Stimulated activated CD4-positive, alpha-beta T cell treated with anti-CD3 and anti-CD28 coated beads, Interleukin-12 subunit alpha, Interleukin-12 subunit beta, amount 100 ng/mL, for 48 hours (primary cell): ENCODE measurements around the gene RNF169.
A peak's percentile ranks its signal among the peaks of the same experiment; 100 is the strongest.

Experiments
- DNase-seq, 3 donors: peaks; one replicate each; pipeline ENCODE4 v3.0.0-alpha.2; 2020; ENCODE audit warnings: low read depth in 2 of 3, low spot score in 1 of 3

Gene RNF169

GRCh38 chr11:74768172-74768651 lies 19.6 kb downstream of the RNF169 start:
- peak; percentile 17 to 51 (median 32) for DNase-seq

GRCh38 chr11:74769055-74769707 lies 20.5 kb downstream of the RNF169 start:
- no peak for DNase-seq

- no peak for DNase-seq
These were observed 21.8 kb downstream of the RNF169 start for GRCh38 chr11:74770456-74770855.

GRCh38 chr11:74771139-74771538 lies 22.5 kb downstream of the RNF169 start:
- DNase-seq, result no peak

DNA sequence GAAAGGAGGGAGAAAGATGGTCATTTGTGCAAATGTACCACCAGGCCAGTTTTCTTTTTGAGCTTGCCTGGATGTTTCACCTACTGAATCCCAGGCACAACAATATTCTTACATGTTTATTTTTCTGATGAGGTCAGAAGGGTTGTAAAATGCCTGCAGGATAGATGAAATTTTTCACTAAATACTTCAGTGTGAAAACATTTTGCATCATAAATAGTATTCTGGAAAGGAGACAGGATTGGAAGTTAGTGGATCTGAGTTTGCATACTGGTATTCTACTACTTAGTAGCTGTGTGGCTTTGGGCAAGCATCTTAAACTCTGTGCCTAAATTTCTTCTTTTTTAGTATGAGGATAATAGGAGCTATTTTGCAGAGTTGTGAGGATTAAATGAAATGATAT lies 24.8 kb downstream of the RNF169 start:
- no peak for DNase-seq

DNA sequence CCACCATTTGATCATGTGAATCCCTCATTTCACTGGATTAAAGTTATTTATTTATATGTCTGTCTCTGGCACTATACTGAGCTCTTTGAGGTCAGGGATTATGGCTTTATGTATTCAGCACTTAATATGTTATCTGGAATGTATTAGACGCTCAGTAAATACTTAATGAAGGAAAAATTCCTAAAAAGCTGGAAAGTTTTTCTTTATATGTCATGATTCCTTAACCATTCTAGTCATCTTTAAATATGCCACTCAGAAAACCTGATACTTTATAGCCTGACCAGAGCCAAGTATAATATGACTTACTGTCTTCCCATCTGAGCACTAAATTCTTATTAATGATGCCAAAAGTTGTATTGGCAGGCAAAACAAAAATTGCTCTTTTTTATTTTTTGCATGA lies 27.1 kb downstream of the RNF169 start:
- DNase-seq, result no peak

GRCh38 chr11:74776546-74776945 lies 27.9 kb downstream of the RNF169 start:
- no peak for DNase-seq

DNA sequence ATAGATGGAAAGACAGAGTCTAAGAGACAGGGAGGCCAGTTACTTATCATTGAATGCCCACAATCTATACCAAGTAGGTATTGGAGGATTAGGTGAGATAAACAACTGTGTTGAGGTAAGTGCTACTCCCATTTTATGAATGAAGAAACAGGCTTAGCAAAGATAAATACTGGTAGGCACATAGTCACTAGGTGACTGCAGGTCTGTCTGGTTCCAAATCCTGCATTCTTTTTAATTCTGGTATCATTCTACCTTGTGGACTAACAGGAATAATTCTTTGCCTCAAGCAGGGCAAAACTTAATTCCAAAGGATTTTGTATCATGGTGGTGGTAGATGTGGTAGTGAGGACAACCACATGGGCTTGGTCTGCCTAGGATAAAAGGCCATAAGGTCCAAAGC lies 28.4 kb downstream of the RNF169 start:
- DNase-seq, result no peak

DNA sequence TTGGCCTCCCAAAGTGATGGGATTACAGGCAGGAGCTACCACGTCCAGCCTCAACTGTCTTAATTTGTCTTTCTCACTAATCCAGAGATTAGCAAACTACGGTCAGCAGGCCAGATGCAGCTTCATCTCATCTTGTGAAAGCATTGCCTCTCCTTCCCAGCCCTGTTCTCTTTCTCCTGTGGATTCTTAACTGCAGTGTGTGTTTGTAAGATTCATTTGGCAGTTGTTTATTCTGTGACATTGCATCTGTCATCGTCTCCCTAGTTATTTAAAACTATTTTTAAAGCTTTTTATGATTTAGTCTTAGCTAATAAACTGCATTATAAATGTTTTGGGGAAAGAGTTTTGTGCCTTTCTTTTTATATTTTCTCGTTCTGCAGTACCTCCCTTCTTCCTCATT lies 29.2 kb downstream of the RNF169 start:
- DNase-seq, result no peak

DNA sequence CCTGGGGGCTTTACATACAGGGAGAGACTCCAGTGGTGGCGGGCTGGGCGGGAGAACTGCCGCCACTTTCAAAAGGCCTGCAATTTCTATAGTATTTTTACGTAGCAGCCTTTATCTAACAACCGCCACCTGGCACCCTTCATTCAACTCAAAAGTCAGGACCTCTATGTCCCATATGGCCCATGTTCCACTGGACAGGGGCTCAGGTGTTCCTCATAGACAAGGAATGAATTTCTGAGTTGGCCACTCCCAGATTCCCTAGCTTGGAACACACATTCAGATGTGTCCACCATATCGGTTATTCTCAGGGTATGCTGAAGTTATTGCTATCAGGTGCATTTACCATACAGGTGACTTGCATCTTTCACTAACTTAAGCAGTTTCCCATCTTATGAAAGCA lies 29.9 kb downstream of the RNF169 start:
- no peak for DNase-seq

DNA sequence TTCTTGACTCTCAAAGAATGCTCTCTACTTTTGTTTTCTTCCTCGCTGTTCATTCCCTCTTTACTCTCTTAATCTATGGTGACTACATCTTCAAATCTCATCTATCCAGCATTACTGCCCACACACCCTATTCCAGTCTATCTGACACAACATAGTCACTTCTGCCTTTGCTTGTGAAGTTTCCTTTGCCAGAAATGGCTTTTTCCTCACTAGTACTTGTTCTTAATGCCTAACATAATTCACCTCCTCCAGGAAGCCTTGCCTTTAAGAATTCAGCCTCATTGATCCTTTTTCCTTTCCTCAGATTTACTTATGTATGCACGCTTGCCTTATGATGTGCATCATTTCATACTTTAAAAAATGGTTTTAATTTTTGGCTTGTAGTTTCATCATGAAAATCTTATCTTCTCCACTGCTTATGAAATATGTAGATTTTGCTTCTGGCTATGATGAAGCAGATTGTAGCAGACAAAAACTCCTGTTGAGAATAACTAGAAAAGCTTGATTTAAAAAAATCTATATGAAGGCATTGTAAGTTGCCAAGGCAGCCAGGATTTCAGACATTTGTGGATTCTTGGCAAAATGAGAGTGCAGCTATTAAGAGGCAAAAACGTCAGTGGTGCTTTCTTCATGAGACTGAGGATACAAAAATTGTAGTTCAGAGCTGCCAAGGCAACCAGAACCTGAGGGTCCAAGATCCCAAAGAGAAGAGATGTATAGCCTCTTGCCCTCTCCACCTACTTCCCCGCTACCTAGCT lies 31.8 kb downstream of the RNF169 start:
- no peak for DNase-seq

- DNase-seq, result peak in 1 of 3 donors; percentile 34
These were observed 34.7 kb downstream of the RNF169 start for GRCh38 chr11:74783241-74783871.

DNA sequence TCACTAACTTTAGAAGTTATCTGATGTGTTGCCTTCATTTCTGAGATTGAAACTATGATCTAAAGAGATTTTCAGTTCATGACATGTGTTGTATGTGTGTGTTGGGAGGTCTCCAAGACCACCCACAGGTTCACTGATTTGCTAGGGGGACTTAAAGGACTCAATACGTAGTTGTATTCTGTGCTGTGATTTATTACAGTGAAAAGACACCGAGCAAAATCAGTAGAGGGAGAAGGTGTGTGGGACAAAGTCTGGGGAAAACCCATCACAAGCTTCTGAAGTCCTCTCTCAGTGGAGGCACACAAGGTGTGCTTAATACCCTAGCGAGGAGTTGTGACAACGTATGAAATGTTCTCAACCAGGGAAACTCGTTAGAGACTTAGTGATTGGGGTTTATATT lies 35.6 kb downstream of the RNF169 start:
- no peak for DNase-seq

DNA sequence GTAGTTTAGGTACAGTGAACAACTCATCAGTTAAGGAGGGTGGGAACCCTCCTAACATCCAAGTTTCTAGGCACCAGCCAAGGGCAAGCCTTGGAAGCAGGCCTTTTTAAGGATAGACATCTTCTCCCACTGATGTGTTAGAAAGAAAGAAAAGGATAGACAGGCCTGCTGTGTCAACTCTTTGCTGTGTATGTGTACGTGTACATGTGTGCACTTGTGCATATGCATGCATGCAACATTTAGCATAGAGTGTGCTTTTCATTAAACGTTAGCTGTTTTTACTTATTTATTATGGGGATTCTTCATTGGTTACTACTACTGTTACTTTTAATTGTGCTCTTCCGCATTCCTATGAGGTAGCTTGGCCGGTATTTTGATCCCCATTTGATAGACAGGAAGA lies 36.1 kb downstream of the RNF169 start:
- no peak for DNase-seq

GRCh38 chr11:74786574-74786973 lies 37.9 kb downstream of the RNF169 start:
- DNase-seq, result no peak

- no peak for DNase-seq
These were observed 42.9 kb downstream of the RNF169 start for GRCh38 chr11:74791333-74792100.

DNA sequence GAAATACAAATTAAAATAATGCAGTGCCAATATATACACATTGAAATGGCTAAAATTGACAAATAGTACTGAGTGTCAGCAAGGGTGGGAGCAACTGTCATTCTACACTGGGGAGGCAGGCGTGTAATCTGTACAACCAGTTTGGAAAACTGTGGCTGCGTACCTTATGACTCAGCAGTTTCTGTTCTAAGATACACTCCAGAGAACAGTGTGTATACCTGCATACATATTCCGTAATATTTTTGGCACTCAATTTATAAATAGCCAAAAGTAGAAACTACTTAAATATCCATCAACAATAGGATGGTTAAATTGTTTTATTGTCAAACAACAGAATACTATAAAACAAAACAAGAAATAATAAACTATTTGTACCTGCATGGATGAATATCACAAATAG lies 57.6 kb downstream of the RNF169 start:
- DNase-seq, result no peak

DNA sequence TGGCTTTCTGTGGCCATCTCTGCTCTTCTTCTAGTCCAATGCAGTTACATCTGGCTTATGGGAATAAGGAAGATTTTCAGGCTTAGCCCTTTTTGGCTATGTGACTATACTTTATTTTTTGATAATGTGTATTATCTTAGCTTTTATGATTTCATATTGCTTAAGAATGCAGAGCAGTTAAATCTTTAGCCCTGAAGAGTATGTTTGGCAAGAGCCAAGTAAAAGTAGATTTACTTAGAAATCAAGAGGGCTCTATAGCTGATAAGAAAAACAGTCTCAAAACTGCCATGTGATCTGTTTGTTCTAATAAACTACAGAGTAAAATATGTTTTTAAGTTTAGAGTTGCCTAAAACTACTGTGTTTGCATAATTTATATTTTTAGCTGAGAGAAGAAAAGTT lies 61.2 kb downstream of the RNF169 start:
- no peak for DNase-seq

DNA sequence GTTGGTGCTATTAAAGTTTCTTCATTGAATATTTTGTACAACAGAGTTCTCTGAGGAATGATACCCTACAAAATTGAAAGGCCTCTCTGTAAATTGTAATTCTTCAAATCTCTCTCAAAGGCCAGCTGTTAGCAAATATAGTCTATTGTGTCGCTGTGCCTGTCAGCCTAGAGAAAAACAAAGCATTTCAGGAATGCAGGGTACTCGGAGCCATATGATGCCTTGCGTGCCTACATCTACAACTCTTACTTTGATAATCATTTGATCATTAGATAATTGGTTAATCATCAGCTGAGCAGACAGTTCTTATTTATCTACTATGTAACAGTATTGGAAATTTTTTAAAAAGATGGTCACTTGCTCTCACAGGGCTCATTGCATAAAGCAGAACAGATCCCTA lies 67.3 kb downstream of the RNF169 start:
- no peak for DNase-seq

DNA sequence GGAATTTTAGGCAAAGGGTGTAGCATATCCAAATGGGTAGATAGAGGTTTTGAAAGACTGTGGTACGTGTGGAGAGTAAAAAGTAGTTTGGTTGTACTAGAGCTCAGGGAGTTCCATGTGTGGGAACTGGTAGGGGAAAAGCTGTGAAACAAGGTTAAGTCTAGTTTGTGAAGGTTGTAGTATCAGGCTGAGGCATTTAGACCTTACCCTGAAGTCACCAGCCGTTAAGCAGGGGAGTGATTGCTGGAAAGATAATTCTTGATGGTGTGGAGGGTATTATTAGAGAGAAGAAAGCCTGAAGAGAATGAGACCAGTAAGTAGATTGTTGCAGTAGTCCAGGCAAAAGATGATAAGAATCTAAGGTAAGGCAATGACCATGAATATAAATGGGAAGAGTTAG lies 68.0 kb downstream of the RNF169 start:
- DNase-seq, result no peak

DNA sequence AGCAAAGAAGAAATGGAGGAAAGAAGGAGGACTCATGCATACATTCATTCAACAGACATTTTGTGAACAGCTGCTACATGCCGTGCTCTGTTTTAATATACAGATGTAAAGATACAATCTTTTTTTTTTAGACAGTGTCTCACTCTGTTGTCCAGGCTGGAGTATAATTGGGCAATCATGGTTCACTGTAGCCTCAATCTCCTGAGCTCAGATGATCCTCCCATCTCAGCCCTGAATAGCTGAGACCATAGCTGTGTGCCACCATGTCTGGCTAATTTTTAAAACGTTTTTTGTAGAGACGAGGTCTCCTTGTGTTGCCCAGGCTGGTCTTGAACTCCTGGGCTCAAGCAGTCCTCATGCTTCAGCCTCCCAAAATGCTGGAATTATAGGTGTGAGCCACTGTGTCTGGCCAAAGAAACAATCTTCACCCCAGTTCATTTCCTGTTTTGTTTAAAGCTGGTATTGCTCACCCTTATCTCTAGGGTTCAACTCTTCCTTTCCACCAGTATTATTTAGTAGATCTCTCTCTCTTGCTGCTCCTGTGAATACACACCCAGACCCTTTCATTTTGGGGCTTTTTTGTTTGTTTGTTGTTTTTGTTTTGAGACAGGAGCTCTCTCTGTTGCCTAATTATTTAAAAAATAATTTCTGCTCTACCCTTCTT lies 69.8 kb downstream of the RNF169 start:
- no peak for DNase-seq
